Adrenal gland (tissue), 12 donors: ENCODE results near the gene KIF6. TPM values are rescaled to one million over a fixed set of nuclear protein-coding genes. Genes with fewer than 3 reads are reported as not detected.

Experiments
- DNase-seq, 7 donors: peaks; one replicate each; pipeline ENCODE4 v3.0.0-alpha.2; 2019 to 2020
- H3K27ac ChIP-seq, 5 donors: fragments of 200-600 bp; sonication (generic) in 4 of 5; 1 replicate in 3 of 5; 2 replicates in 2 of 5; pipeline versions ENCODE4 v1.5.1 to v1.8.0; 2016 to 2020; ENCODE audit warnings: mild to moderate bottlenecking in 1 of 5
- H3K27me3 ChIP-seq: fragments of 200-600 bp; 2 replicates; pipeline ENCODE4 v1.8.0; 2021
- H3K36me3 ChIP-seq, 2 donors: fragments of 200-600 bp; replicated peaks in 1 of 2; 1 replicate in 1 of 2; 2 replicates in 1 of 2; pipeline versions ENCODE4 v1.5.1 to v1.8.0; 2018 to 2022
- H3K4me1 ChIP-seq, 2 donors: fragments of 200-600 bp; replicated peaks in 1 of 2; 1 replicate in 1 of 2; 2 replicates in 1 of 2; pipeline versions ENCODE4 v1.5.1 to v1.8.0; 2018 to 2021
- H3K4me3 ChIP-seq, 4 donors: fragments of 200-600 bp; sonication (generic) in 3 of 4; one replicate each; pipeline ENCODE4 v1.5.1; 2016 to 2018
- H3K9me3 ChIP-seq, 3 donors: fragments of 200-600 bp; sonication (generic) in 1 of 3; replicated peaks in 1 of 3; 1 replicate in 2 of 3; 2 replicates in 1 of 3; pipeline versions ENCODE4 v1.5.1 to v1.8.0; 2016 to 2021
- CTCF ChIP-seq, 6 experiments: fragments of 450-650 bp in 4 of 6; fragments of 200-600 bp in 2 of 6; sonication (generic) in 1 of 6; IDR thresholded peaks; 1 replicate in 5 of 6; 2 replicates in 1 of 6; pipeline versions ENCODE4 v1.5.1 to v1.8.0; 2016 to 2021; ENCODE audit warnings: antibody characterized with exemption in 6 of 6, mild to moderate bottlenecking in 2 of 6, moderate library complexity in 1 of 6
- POLR2A ChIP-seq, 2 donors: fragments of 450-650 bp; IDR thresholded peaks; one replicate each; pipeline ENCODE4 v1.6.1; 2017; ENCODE audit warnings: antibody characterized with exemption in 2 of 2, mild to moderate bottlenecking in 2 of 2, moderate library complexity in 1 of 2
- WGBS, 4 donors: extraction: QIAGEN DNeasy Blood & Tissue Kit in 2 of 4; methylation state at CpG; one replicate each; pipeline versions ENCODE4 v1.1.5 to v1.1.7; 2013 to 2017; 5-methylcytosine and 5-hydroxymethylcytosine counted together
- intact Hi-C, 2 donors: fragments of 100-400 bp; cut with DNase I; formaldehyde crosslinking; loops; one replicate each; pipeline versions ENCODE4 v1.14.1 to v1.15.0; 2022 to 2023
- polyA plus RNA-seq, 3 donors: library from polyadenylated mRNA; stranded (reverse); fragments of 200-250 nt in 2 of 3; fragments of 350-450 nt in 1 of 3; fragmentation: Illumina TruSeq in 1 of 3; extraction: RNeasy Lipid Tissue Mini Kit (QIAGEN cat#74804) in 1 of 3; gene quantifications; one replicate each; pipeline ENCODE4 v1.2.3, GENCODE V29; 2013 to 2014
- total RNA-seq, 9 donors: library from RNA; depleted of rRNA in 4 of 9; stranded (reverse); fragments of >200 nt in 4 of 9; fragments of 120-200 nt in 1 of 9; fragmentation: NEBNext Ultra II Directional in 1 of 9; extraction: Animal tissue kit (Norgen Biotek cat#: 25700) in 1 of 9; gene quantifications; one replicate each; pipeline versions ENCODE4 v1.1.0 to v1.2.4, GENCODE V29; 2013 to 2023
- donor health status: healthy with polysubstance abuse.
- donor health status: Bipolar disorder and iron deficiency.
- donor health status: DM: yes; HTN: yes; CAD: no.
- donor health status: DM: no; HTN: no; CAD: no.
- donor health status: DM: no; HTN: no; CAD: no.
- donor health status: DM: yes; HTN: yes; CAD: no.

KIF6 gene
- total and polyA plus RNA-seq, 12 donors = 0.52 to 4.2 (median 0.73) TPM

- H3K36me3 ChIP-seq = no peaks in the 10 kb centered on the region
- H3K4me1 ChIP-seq = no peaks in the 10 kb centered on the region
- H3K4me3 ChIP-seq = no peak overlapping the region
- H3K27ac ChIP-seq = no peak overlapping the region
- DNase-seq = no peak
- H3K27me3 ChIP-seq = no peaks in the 10 kb centered on the region
- intact Hi-C loops = no loop called here
- no peaks in the 10 kb centered on the region for H3K9me3 ChIP-seq
- TF ChIP-seq CTCF (IDR thresholded peaks at IDR 0.05) = no peak
- TF ChIP-seq POLR2A (IDR thresholded peaks at IDR 0.05) = no peak
- 94 to 97% (median 95%) methylated on average over 5 to 6 of the region's 6 CpGs for WGBS, 4 donors
Measured at GRCh38 chr6:39441301-39441700, 283.9 kb downstream of the KIF6 start.

GRCh38 chr6:39440039-39440426 lies 285.2 kb downstream of the KIF6 start:
- WGBS, 4 donors = 79 to 86% (median 84%) methylated on average over 7 of the region's 7 CpGs
- TF ChIP-seq POLR2A (IDR thresholded peaks at IDR 0.05) (no peak), CTCF (IDR thresholded peaks at IDR 0.05) (no peak)
- Histone ChIP-seq H3K27me3 (no peaks in the 10 kb centered on the region), H3K4me1 (no peaks in the 10 kb centered on the region), H3K9me3 (no peaks in the 10 kb centered on the region), H3K27ac (no peak overlapping the region), H3K36me3 (no peaks in the 10 kb centered on the region), H3K4me3 (no peak overlapping the region)
- intact Hi-C loops = no loop called here
- no peak for DNase-seq

GRCh38 chr6:39439342-39440038 lies 285.7 kb downstream of the KIF6 start:
- Histone ChIP-seq H3K36me3 (no peaks in the 10 kb centered on the region), H3K4me3 (no peak overlapping the region), H3K9me3 (no peaks in the 10 kb centered on the region), H3K4me1 (no peaks in the 10 kb centered on the region), H3K27ac (no peak overlapping the region), H3K27me3 (no peaks in the 10 kb centered on the region)
- no peak for DNase-seq
- intact Hi-C loops = no loop called here
- WGBS, 4 donors = 87 to 90% (median 89%) methylated on average over 8 of the region's 8 CpGs
- TF ChIP-seq POLR2A (IDR thresholded peaks at IDR 0.05) (no peak), CTCF (IDR thresholded peaks at IDR 0.05) (no peak)

- TF ChIP-seq POLR2A (IDR thresholded peaks at IDR 0.05) = no peak
- no peak for TF ChIP-seq CTCF (IDR thresholded peaks at IDR 0.05)
- Histone ChIP-seq H3K9me3 (no peaks in the 10 kb centered on the region), H3K36me3 (no peaks in the 10 kb centered on the region), H3K27me3 (no peaks in the 10 kb centered on the region), H3K4me3 (no peak overlapping the region), H3K27ac (no peak overlapping the region), H3K4me1 (no peaks in the 10 kb centered on the region)
- 59 to 93% (median 76%) methylated on average over 3 of the region's 3 CpGs for WGBS, 4 donors
- no peak for DNase-seq
- intact Hi-C loops = no loop called here
Measured at GRCh38 chr6:39433630-39434029, 291.6 kb downstream of the KIF6 start.
